GM21619 (cell line): ENCODE data around the gene TWIST1.

Source experiments
- ATAC-seq: cut with Tn5 transposase; IDR thresholded peaks from one replicate; pipeline ENCODE4 v1.9.1; 2021; ENCODE audit not compliant: unreplicated experiment

Gene TWIST1

DNA sequence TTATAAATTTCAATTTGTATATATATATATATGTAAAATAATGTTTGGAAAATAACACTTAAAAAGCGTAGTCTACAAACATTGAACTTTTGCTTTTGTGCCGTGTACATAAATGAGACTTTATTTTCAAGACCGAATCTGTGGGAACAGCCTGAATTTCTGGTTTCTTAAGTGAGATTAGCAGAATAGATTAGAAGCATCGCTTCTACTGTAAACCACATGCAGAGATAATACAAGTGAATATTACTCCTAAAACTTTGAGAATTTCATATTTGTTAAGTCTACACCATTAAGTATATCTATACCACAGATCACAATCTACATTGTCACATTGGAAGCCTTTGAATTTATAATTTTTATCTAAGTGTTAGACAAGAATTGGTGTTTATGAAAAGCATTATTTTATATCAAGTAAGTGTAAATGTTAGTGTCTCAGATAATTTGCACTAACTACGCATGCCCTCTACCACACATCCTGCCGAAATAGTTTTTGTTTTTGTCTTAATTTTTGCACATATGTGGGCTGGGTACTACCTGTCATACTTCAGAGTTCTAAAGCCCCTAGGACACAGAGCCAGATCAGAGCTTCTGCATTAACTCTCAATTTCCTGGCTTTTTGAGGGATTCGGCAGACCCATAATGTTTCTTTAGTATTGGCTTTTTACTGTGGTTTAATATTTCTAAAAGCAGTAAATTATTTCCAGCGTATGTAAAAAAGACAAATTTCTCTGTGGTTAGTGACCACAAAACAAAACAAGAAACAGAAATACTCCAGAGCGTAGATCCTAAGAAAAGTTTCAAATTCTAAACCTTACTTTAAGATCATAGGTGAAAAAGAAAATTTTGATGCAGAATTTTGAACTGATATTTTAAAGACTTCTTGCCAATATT, 20.0 kb downstream of the TWIST1 start:
- ATAC-seq: no peak

DNA sequence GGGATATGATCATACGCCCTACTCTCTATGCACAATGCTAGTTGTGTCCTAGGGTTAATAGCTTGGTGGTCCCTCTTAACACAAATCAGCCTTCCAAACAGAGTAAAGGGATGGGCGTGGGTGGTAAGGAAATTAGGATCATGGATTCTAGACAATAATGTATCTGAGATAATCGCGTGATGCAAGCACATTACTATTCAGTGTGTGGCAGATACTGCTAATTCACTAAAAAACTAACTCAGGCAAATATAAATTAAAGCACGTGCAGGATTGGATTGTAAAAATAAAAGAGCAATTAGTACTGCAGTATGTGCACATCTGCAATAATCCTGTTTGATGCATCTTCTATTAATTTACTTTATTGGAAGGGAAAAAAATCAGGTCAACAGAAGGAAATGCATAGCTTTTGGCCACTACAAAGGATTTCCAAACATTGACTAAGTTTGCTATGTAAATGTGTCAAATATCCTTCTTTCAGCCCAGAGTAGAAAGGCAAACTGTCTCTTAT, 22.0 kb downstream of the TWIST1 start:
- no peak for ATAC-seq

DNA sequence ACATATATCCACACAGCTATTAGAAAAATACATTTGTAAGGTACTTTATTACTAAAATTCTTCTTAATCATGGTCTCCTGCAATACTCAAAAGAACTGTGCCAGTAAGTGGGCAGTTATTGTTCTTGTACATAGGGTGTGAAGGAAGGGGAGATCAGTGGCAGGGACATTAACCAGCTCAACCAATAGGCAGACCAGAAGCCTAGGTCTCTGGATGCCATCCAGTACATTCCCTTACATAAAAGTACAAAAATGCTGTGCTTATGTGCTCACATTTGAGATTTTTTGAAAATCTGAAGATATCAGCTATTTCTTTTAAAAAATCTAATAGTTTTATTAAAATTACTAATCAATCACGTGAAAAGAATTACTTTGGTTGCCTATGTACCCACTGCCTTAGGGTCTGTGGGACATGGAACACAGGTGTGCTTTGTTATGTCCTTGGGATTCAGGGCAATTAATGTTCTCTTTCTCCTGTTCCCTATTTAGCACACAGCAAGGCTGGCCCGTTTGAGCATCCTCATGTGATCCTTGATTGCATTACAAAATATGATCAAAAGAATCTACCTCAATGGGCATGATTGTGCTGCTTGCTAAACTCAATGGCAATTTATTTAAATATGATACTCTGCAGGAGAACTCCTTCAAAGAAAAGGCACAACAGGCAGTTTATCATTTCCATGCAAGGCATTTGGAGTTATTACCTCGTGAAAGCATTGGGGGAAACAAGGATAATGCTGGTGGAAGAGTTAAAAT, 22.7 kb downstream of the TWIST1 start:
- no peak for ATAC-seq

DNA sequence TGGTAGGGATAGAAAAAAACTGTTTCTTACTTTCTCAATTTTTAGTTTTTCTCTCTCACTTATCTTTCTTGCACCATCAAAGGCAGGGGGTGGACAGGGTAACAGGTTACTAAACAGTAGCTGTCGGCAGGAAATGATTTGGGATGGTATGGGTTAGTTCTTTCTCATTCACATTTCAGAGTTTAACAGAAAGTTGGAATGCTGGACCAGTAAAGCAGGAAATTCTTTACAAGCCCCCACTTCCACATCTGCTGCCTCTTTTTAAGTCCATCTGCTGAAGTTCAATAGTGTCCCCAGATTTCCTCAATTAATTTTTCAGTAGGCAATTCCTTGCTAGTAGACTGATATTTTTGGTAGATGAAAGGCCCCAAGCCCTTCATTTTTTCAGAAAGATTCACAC, 23.3 kb downstream of the TWIST1 start:
- no peak for ATAC-seq

DNA sequence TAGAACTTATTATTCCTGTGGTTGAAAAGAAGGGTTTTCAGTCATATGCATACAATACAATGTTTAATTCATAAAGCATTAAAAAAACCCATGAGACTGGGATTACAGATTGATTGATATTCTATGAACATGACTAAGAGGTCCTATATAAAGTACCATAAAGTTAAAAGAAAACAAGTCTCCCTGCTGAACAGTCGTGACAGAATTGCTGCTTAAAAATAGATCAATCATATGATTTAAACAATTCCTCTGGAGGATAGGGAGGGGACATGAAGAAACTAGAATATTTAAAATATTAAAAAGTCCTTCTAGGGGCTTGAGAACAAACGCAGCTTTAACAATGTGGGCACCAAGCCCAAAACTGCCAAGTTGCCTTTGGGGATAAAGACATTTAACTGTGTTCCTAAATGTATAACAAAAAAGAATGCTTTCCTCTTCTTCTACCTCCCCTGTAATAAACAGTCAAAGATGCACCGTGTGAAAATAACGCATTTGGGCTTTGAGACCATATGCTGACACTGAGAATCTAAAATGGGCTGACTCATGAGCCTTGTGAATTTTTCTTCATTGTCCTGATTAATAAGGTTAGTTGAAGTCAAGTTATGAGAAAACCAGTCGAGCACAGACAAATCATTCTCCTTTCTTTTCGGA, 25.8 kb downstream of the TWIST1 start:
- ATAC-seq: no peak

DNA sequence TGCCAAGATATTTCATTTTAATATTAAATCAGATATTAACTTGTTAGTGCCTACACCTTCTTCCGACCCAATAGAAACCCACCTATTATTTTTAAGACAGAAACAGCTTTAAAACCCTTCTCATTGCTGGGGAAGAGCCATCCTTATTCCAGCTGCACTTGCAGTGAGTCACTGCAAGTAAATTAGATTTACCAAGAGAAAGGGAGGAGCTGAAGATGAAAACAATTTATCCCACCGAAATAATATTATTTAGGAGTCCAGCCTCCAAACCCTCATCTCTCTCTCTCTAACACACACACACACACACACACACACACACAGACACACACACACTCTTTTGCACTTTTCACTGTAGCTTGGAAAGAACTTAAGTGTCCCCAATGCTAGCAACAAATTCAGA, 26.9 kb downstream of the TWIST1 start:
- no peak for ATAC-seq

DNA sequence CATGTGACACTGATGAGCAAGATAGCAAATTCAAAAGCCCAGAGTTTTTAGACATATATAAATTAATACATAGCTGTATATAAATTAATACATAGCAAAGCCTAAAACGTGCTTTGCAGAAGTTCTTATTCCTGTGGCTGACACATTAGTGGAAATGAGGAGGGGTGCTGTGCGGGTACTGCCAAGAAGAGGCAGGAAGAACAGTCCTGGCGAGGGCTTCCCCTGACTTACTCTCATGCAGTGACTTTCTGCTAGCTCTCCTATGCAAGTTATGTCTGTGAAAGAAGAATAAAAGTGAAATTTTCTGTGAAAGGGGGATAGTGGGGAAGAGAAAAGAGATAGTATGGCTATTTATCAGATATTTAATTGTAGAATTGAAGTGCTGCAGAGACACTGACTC, 27.6 kb downstream of the TWIST1 start:
- no peak for ATAC-seq

DNA sequence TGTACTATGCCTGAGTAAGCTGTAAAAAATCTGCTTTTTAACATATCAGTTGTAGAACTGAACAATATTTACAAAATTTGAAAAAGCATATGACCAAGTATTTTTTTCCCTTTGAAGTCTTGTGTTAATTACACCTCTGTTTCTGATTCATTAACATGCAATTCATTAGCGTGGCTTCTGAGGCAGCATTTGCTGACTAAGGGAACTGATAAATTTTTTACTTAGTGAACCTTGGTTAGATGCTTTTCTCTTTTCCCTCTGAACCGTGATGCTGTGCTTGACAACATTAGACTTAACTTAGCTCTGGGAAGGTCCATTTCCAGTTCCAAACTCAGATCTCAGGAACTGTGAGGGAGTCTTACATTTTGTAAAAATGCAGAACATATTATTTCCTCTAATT, 28.1 kb downstream of the TWIST1 start:
- no peak for ATAC-seq

DNA sequence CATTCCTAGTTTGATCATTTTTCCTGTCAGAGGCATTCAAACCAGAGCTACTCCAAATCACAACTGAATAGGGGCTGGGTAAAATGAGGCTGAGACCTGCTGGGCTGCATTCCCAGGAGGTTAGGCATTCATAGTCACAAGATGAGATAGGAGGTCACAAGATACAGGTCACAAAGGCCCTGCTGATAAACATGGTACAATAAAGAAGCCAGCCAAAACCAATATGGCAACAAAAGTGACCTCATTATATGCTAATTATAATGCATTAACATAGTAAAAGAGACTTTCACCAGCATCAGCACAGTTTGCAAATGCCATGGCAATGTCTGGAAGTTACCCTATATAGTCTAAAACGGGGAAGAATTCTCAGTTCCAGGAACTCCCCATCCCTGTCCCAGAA, 37.3 kb downstream of the TWIST1 start:
- ATAC-seq: no peak

DNA sequence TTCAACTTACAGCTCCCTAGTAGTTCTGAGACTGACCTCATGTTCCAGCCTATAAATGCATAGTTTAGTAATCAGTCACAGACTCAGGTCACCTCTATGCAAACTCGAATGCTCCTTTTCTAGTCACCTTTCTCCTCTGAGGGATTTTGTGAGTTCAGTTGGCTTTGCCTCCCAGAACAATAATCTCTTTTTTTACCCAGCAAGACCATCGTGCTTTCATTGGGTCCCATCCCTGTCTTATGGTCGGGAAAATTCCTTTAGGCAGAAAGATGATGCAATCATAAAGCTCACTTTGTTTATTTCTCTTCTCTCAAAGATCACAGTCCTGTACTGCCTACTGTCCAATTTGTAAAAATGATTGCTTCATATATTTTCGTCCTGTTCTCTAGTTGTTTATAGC, 38.4 kb downstream of the TWIST1 start:
- no peak for ATAC-seq

DNA sequence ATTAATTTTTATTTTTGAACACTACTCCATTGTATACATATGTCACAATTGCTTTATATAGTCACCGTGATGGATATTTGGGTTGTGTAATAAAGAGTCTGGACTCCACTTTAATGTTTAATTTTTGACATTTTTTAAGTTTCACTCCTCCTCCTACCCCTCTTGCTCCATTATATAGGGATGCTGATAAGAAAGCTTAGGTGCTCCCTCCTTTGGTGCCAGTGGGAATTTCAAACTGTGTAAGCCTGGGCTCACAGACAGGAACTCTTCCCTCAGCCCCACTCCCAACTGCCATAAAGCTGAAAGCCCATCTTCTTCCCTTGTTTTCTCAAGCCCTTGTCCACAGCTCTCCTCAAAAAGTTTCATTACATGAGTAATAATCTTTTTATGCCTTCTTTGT, 47.6 kb downstream of the TWIST1 start:
- ATAC-seq: no peak

DNA sequence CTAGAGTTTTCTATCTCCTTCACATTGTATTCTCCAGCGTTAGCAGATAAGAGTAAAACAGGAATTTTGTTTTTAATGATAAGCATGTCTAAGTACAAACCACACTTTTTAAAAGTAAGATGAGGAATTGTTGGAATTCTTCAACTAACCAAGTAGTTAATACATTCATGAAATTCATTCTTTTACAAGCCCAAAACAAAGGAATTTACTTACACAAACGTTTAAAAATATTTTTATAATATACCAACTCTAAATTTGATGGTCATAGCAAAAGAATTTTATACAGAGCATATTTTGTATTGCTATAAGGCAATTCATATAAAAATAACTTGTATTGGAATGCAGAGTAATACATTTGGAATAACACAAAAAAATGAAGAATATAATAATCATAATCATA, 51.3 kb downstream of the TWIST1 start:
- ATAC-seq: no peak
